MM.1S (cell line): Measurements from ENCODE around the gene PA2G4.

Source experiments
- DNase-seq: peaks from one replicate; pipeline ENCODE4 v3.0.0-alpha.2; 2015
- H2AFZ ChIP-seq: fragments of 300-600 bp; sonication (generic); 2 replicates; pipeline ENCODE4 v1.6.0; 2016; ENCODE audit warnings: antibody characterized with exemption, low read length
- H3F3A ChIP-seq: fragments of 300-600 bp; sonication (generic); 2 replicates; pipeline ENCODE4 v1.6.1; 2016; ENCODE audit warnings: mild to moderate bottlenecking, antibody characterized with exemption, low read length, moderate library complexity, mixed read lengths; ENCODE audit not compliant: insufficient read depth
- H3K27ac ChIP-seq: fragments of 300-600 bp; sonication (generic); 2 replicates; pipeline ENCODE4 v1.5.1; 2016; ENCODE audit warnings: mild to moderate bottlenecking, low read length
- H3K27me3 ChIP-seq: fragments of 300-600 bp; sonication (generic); replicated peaks from 2 replicates; pipeline ENCODE4 v1.6.0; 2016; ENCODE audit warnings: low read length; ENCODE audit not compliant: insufficient read depth
- H3K36me3 ChIP-seq: fragments of 300-600 bp; sonication (generic); replicated peaks from 2 replicates; pipeline ENCODE4 v1.6.1; 2016; ENCODE audit warnings: mild to moderate bottlenecking, low read length, mixed read lengths; ENCODE audit not compliant: insufficient read depth
- H3K4me1 ChIP-seq: fragments of 300-600 bp; sonication (generic); 2 replicates; pipeline ENCODE4 v1.6.1; 2016; ENCODE audit warnings: low read length, mixed read lengths
- H3K4me2 ChIP-seq: fragments of 300-600 bp; sonication (generic); 2 replicates; pipeline ENCODE4 v1.6.0; 2016; ENCODE audit warnings: low read depth, low read length
- H3K4me3 ChIP-seq: fragments of 300-600 bp; sonication (generic); 2 replicates; pipeline ENCODE4 v1.5.1; 2016; ENCODE audit warnings: low read length, mixed read lengths
- H3K79me2 ChIP-seq: fragments of 300-600 bp; sonication (generic); 2 replicates; pipeline ENCODE4 v1.6.1; 2016; ENCODE audit warnings: mixed run types, low read length, mixed read lengths
- H3K9ac ChIP-seq: fragments of 300-600 bp; sonication (generic); 2 replicates; pipeline ENCODE4 v1.6.1; 2016; ENCODE audit warnings: low read length, mixed read lengths
- H3K9me2 ChIP-seq: fragments of 300-600 bp; sonication (generic); replicated peaks from 2 replicates; pipeline ENCODE4 v1.6.1; 2016; ENCODE audit warnings: mild to moderate bottlenecking, low read length, mixed read lengths; ENCODE audit not compliant: insufficient read depth
- H3K9me3 ChIP-seq: fragments of 300-600 bp; sonication (generic); replicated peaks from 2 replicates; pipeline ENCODE4 v1.6.1; 2016; ENCODE audit warnings: mild to moderate bottlenecking, low read length, mixed read lengths; ENCODE audit not compliant: insufficient read depth
- H4K20me1 ChIP-seq: fragments of 300-600 bp; sonication (generic); 2 replicates; pipeline ENCODE4 v1.6.1; 2016; ENCODE audit warnings: mild to moderate bottlenecking, low read length, moderate library complexity, mixed read lengths; ENCODE audit not compliant: insufficient read depth
- EZH2 ChIP-seq: fragments of 300-600 bp; sonication (generic); optimal IDR thresholded peaks from 2 replicates; pipeline ENCODE3; 2017; ENCODE audit warnings: low read depth, mild to moderate bottlenecking, antibody characterized with exemption, low read length, mixed read lengths
- EZH2phosphoT487 ChIP-seq: fragments of 300-600 bp; sonication (generic); IDR thresholded peaks from 2 replicates; pipeline ENCODE4 v1.6.1; 2018; ENCODE audit warnings: antibody characterized with exemption, low read length
- TF ChIP-seq, protein P1 (sequence below): fragments of 300-600 bp; sonication (generic); IDR thresholded peaks from 2 replicates; pipeline ENCODE4 v1.5.1; 2016; ENCODE audit warnings: antibody characterized with exemption, low read length, mixed read lengths

Gene PA2G4

GRCh38 chr12:56127888-56128669 is 23.7 kb downstream of the PA2G4 start, which contains the start of gene ESYT1:
ESYT1 (plus strand) TSS chr12:56128267; CDS start chr12:56128320, 53 bp downstream.
- Histone ChIP-seq H3K4me3 (peak within 1 kb of the TSS; percentile 93), H3K9ac (peak within 1 kb of the TSS; percentile 83), H3K4me2 (peak within 1 kb of the TSS; percentile 97), H3K27ac (peak within 1 kb of the TSS; percentile 90), H2AFZ (peak within 1 kb of the TSS; percentile 72), H3K9me3 (no peaks in the 10 kb centered on the region), H3K36me3 (0 out of 2 replicates have a peak, but pooled peaks cover 11% of the 10 kb centered on the region), H4K20me1 (no peaks in the 10 kb centered on the region), H3K4me1 (peaks cover 13% of the 10 kb centered on the region), H3F3A (peaks cover 23% of the 10 kb centered on the region), H3K27me3 (no peaks in the 10 kb centered on the region), H3K79me2 (peaks cover 32% of the 10 kb centered on the region), H3K9me2 (no peaks in the 10 kb centered on the region)
- TF ChIP-seq EZH2 (no peak), EZH2phosphoT487 (no peak)
- TF ChIP-seq, protein P1, sequence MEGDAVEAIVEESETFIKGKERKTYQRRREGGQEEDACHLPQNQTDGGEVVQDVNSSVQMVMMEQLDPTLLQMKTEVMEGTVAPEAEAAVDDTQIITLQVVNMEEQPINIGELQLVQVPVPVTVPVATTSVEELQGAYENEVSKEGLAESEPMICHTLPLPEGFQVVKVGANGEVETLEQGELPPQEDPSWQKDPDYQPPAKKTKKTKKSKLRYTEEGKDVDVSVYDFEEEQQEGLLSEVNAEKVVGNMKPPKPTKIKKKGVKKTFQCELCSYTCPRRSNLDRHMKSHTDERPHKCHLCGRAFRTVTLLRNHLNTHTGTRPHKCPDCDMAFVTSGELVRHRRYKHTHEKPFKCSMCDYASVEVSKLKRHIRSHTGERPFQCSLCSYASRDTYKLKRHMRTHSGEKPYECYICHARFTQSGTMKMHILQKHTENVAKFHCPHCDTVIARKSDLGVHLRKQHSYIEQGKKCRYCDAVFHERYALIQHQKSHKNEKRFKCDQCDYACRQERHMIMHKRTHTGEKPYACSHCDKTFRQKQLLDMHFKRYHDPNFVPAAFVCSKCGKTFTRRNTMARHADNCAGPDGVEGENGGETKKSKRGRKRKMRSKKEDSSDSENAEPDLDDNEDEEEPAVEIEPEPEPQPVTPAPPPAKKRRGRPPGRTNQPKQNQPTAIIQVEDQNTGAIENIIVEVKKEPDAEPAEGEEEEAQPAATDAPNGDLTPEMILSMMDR: no peak
- DNase-seq: peak; percentile 99

- no peaks in the 10 kb centered on the region for H4K20me1 ChIP-seq
- peak overlapping the region; percentile 83 for H3K9ac ChIP-seq
- H3K9me2 ChIP-seq: no peaks in the 10 kb centered on the region
- 0 out of 2 replicates have a peak, but pooled peaks cover 11% of the 10 kb centered on the region for H3K36me3 ChIP-seq
- peak overlapping the region; percentile 54; the same call in 1 of the 2 replicates for H3K27ac ChIP-seq
- no peaks in the 10 kb centered on the region for H3K27me3 ChIP-seq
- H3K4me2 ChIP-seq: peak overlapping the region; percentile 94
- H3F3A ChIP-seq: peaks cover 23% of the 10 kb centered on the region
- H3K4me1 ChIP-seq: peaks cover 13% of the 10 kb centered on the region
- H2AFZ ChIP-seq: peak overlapping the region; percentile 72
- peaks cover 32% of the 10 kb centered on the region for H3K79me2 ChIP-seq
- peak overlapping the region; percentile 93 for H3K4me3 ChIP-seq
- no peak for DNase-seq
- TF ChIP-seq EZH2: no peak
- no peak for TF ChIP-seq EZH2phosphoT487
- TF ChIP-seq, protein P1: no peak
- no peaks in the 10 kb centered on the region for H3K9me3 ChIP-seq
These were observed 24.4 kb downstream of the PA2G4 start for GRCh38 chr12:56128670-56129205.

DNA sequence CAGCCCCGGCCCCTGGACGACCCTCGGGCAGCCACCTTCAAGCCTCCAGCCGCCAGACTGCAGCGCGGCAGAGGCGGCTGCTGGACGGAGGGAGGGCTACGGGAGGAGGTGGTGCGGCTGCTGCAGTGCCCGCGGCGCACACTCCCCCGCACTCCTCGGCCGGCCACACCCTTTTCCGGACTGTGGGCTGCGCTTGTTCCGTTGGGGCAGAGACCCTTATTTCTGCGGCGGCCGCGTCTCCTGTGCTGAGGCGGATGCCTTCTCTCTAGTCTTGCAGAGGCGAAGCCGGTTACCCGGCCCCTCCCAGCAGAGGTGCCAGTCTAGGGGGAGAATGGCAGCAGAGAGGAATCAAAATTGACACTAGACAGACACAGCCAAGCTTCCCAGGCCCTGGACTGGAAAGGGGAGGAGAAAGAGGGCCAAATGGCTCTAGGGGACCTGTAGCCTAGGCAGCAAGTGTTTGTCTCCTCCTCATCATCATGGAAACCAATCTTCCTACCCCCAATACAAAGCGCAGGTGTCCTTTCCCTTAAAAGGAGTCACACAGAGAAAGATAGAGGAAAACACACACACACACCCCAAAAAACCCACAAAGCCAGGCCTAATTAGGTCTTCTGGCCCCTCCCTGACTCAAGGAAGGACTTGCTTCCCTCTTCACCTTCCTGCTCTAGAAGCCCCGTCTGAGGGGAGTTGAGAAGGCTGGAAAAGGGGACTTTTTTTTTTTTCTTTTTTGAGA is 25.0 kb downstream of the PA2G4 start:
- H3K9me3 ChIP-seq: no peaks in the 10 kb centered on the region
- H4K20me1 ChIP-seq: no peaks in the 10 kb centered on the region
- H3K4me3 ChIP-seq: peak overlapping the region; percentile 93
- peaks cover 13% of the 10 kb centered on the region for H3K4me1 ChIP-seq
- TF ChIP-seq EZH2 (no peak), EZH2phosphoT487 (no peak)
- TF ChIP-seq, protein P1: no peak
- no peaks in the 10 kb centered on the region for H3K9me2 ChIP-seq
- 0 out of 2 replicates have a peak, but pooled peaks cover 11% of the 10 kb centered on the region for H3K36me3 ChIP-seq
- peak overlapping the region; percentile 28; the same call in 1 of the 2 replicates for H3K27ac ChIP-seq
- peak overlapping the region; percentile 94 for H3K4me2 ChIP-seq
- peaks cover 23% of the 10 kb centered on the region for H3F3A ChIP-seq
- H2AFZ ChIP-seq: peak overlapping the region; percentile 72
- H3K9ac ChIP-seq: peak overlapping the region; percentile 83; the same call in 1 of the 2 replicates
- DNase-seq: peak; percentile 59
- peaks cover 32% of the 10 kb centered on the region for H3K79me2 ChIP-seq
- H3K27me3 ChIP-seq: no peaks in the 10 kb centered on the region
